SU-DHL-6 (cell line): ENCODE results near the gene FURIN.

Source experiments
- H2AFZ ChIP-seq: fragments of 200-600 bp; sonication (generic); 2 replicates; pipeline ENCODE4 v1.6.1; 2014; ENCODE audit warnings: low read depth, mild to moderate bottlenecking, moderate library complexity, mixed read lengths, antibody characterized with exemption, low read length; ENCODE audit not compliant: severe bottlenecking
- H3F3A ChIP-seq: fragments of 200-600 bp; shearing (Covaris generic); 2 replicates; pipeline ENCODE4 v1.6.0; 2016; ENCODE audit warnings: antibody characterized with exemption, mild to moderate bottlenecking; ENCODE audit not compliant: insufficient read depth
- H3K27ac ChIP-seq: fragments of 200-600 bp; sonication (generic); 2 replicates; pipeline ENCODE4 v1.5.1; 2016; ENCODE audit warnings: low read depth, mild to moderate bottlenecking, low read length, moderate library complexity, mixed read lengths
- H3K27me3 ChIP-seq: fragments of 200-600 bp; sonication (generic), shearing (Covaris generic); 2 replicates; pipeline ENCODE4 v1.6.0; 2014; ENCODE audit warnings: mild to moderate bottlenecking, low read length
- H3K36me3 ChIP-seq: fragments of 200-600 bp; sonication (generic); 2 replicates; pipeline ENCODE4 v1.6.1; 2014; ENCODE audit warnings: mild to moderate bottlenecking, low read length, mixed read lengths
- H3K4me2 ChIP-seq: fragments of 300-600, 200-600 bp; shearing (Covaris generic), sonication (generic); 2 replicates; pipeline ENCODE4 v1.6.0; 2014; ENCODE audit warnings: low read length, low read depth, mild to moderate bottlenecking; ENCODE audit not compliant: poor library complexity, severe bottlenecking
- H3K4me3 ChIP-seq: fragments of 200-600 bp; sonication (generic); 2 replicates; pipeline ENCODE4 v1.5.1; 2014; ENCODE audit warnings: antibody characterized with exemption, low read length, mild to moderate bottlenecking, mixed read lengths; ENCODE audit not compliant: insufficient read depth, poor library complexity, severe bottlenecking
- H3K79me2 ChIP-seq: fragments of 200-600 bp; sonication (generic); 2 replicates; pipeline ENCODE4 v1.6.1; 2014; ENCODE audit warnings: mild to moderate bottlenecking, low read length, moderate library complexity; ENCODE audit not compliant: insufficient read depth
- H3K9ac ChIP-seq: fragments of 200-600 bp; sonication (generic); 2 replicates; pipeline ENCODE4 v1.7.0; 2014; ENCODE audit warnings: mild to moderate bottlenecking, low read length
- H3K9me2 ChIP-seq: fragments of 200-600 bp; sonication (generic); replicated peaks from 2 replicates; pipeline ENCODE4 v1.6.1; 2014; ENCODE audit warnings: low read length; ENCODE audit not compliant: insufficient read depth
- H3K9me3 ChIP-seq: fragments of 200-600 bp; sonication (generic); 2 replicates; pipeline ENCODE4 v1.6.1; 2014; ENCODE audit warnings: low read length, mixed read lengths; ENCODE audit not compliant: insufficient read depth
- H4K20me1 ChIP-seq: fragments of 200-600 bp; sonication (generic); 2 replicates; pipeline ENCODE4 v1.6.1; 2014; ENCODE audit warnings: low read depth, mild to moderate bottlenecking, antibody characterized with exemption, low read length, moderate library complexity, mixed read lengths
- EZH2phosphoT487 ChIP-seq: fragments of 200-600 bp; sonication (generic), shearing (Covaris generic); conservative IDR thresholded peaks from 2 replicates; pipeline ENCODE4 v1.6.1; 2018; ENCODE audit warnings: mild to moderate bottlenecking, antibody characterized with exemption, low read length, moderate library complexity, mixed read lengths
- TF ChIP-seq, protein P1 (sequence below): fragments of 200-600 bp; sonication (generic); IDR thresholded peaks from one replicate; pipeline ENCODE4 v1.5.1; 2017; ENCODE audit warnings: antibody characterized with exemption, mild to moderate bottlenecking, low read length, moderate library complexity; ENCODE audit not compliant: insufficient read depth, poor library complexity, severe bottlenecking

FURIN gene

DNA sequence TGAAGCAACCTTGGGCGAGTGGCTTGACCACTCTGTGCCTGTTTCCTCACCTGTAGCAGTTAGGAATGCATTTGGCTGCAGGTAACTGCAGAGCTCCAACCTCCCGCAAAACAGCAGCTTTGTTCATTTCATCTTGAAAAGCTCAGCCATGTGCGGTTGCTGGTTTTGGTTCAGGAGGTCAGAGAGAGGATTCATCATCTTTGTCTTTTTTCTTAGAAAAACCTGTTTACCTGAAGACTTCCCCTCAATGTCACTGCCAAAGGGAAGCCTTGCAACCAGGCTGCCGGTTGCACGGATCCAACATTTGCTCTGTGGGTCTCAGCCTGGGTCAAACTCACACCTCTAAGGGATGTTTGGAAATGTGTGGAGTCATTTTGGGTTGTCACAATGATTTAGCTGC, 16.4 kb upstream of the FURIN start:
- Histone ChIP-seq H3F3A (no peaks in the 10 kb centered on the region), H2AFZ (no peak overlapping the region), H3K9me3 (no peaks in the 10 kb centered on the region), H3K9me2 (no peaks in the 10 kb centered on the region), H3K9ac (no peak overlapping the region), H4K20me1 (no peaks in the 10 kb centered on the region), H3K79me2 (no peaks in the 10 kb centered on the region), H3K27ac (no peak overlapping the region), H3K4me2 (no peak overlapping the region), H3K4me3 (no peak overlapping the region), H3K36me3 (no peaks in the 10 kb centered on the region), H3K27me3 (no peaks in the 10 kb centered on the region)
- TF ChIP-seq, protein P1, sequence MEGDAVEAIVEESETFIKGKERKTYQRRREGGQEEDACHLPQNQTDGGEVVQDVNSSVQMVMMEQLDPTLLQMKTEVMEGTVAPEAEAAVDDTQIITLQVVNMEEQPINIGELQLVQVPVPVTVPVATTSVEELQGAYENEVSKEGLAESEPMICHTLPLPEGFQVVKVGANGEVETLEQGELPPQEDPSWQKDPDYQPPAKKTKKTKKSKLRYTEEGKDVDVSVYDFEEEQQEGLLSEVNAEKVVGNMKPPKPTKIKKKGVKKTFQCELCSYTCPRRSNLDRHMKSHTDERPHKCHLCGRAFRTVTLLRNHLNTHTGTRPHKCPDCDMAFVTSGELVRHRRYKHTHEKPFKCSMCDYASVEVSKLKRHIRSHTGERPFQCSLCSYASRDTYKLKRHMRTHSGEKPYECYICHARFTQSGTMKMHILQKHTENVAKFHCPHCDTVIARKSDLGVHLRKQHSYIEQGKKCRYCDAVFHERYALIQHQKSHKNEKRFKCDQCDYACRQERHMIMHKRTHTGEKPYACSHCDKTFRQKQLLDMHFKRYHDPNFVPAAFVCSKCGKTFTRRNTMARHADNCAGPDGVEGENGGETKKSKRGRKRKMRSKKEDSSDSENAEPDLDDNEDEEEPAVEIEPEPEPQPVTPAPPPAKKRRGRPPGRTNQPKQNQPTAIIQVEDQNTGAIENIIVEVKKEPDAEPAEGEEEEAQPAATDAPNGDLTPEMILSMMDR, result no peak
- no peak for TF ChIP-seq EZH2phosphoT487

DNA sequence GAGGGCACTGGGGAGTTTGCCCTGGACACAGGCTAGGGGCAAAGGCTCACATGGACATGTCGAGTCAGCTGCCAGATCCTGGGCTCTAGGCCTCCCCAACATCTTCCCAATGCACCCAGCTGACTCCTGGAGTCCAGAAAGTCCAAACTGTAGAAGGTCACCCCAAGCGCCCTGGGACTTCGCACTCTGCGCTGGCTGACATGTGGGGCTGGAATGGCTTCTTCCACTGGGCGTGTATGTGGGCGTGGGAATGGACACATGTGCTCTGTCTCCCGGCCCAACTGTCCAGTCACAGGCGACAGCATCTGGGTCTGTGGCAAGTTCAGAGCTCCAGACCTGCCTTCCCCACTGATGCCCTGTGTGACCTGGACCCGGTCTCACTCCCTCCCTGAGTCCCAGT, 13.2 kb upstream of the FURIN start:
- H3K27ac ChIP-seq, result no peak overlapping the region
- H3K79me2 ChIP-seq, result no peaks in the 10 kb centered on the region
- H3K36me3 ChIP-seq, result no peaks in the 10 kb centered on the region
- TF ChIP-seq EZH2phosphoT487, result no peak
- TF ChIP-seq, protein P1, result no peak
- no peaks in the 10 kb centered on the region for H4K20me1 ChIP-seq
- no peaks in the 10 kb centered on the region for H3K9me2 ChIP-seq
- H3K4me2 ChIP-seq, result no peak overlapping the region
- H2AFZ ChIP-seq, result no peak overlapping the region
- no peak overlapping the region for H3K9ac ChIP-seq
- no peak overlapping the region for H3K4me3 ChIP-seq
- no peaks in the 10 kb centered on the region for H3F3A ChIP-seq
- H3K27me3 ChIP-seq, result no peaks in the 10 kb centered on the region
- H3K9me3 ChIP-seq, result no peaks in the 10 kb centered on the region

DNA sequence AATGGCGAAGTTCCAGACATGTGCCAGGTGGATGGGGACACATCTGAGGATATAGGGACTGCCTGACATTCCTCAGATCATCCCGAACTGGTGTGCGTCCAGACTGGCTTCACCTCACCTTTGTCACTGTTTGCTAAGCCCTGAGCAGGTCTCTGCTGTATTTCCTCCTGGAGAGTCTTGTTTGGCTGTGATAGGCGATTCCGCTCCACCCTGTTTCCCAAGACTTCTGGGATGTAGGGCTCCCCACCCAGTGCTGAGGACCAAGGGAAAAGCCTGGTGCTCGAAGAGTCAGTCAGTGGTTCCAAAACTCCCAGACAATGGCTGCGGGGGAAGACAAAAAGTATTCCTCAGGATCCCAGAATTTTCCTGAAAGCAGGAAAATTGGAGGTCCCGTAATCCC, 11.1 kb upstream of the FURIN start:
- H3K79me2 ChIP-seq, result no peaks in the 10 kb centered on the region
- H3K27me3 ChIP-seq, result no peaks in the 10 kb centered on the region
- H4K20me1 ChIP-seq, result no peaks in the 10 kb centered on the region
- H3F3A ChIP-seq, result no peaks in the 10 kb centered on the region
- H3K9ac ChIP-seq, result no peak overlapping the region
- no peaks in the 10 kb centered on the region for H3K36me3 ChIP-seq
- H3K9me2 ChIP-seq, result no peaks in the 10 kb centered on the region
- H3K4me2 ChIP-seq, result no peak overlapping the region
- H3K27ac ChIP-seq, result no peak overlapping the region
- no peak overlapping the region for H3K4me3 ChIP-seq
- no peaks in the 10 kb centered on the region for H3K9me3 ChIP-seq
- TF ChIP-seq, protein P1, result no peak
- TF ChIP-seq EZH2phosphoT487, result no peak
- H2AFZ ChIP-seq, result no peak overlapping the region
